Endothelial cell of hepatic sinusoid (primary cell): ENCODE data around the gene TAF7L.

Experiments
- in situ Hi-C: cut with HindIII; loops from 2 replicates; pipeline ENCODE4 v1.10.0; 2017; ENCODE audit warnings: low sequenced_read_pairs

The TAF7L gene

DNA sequence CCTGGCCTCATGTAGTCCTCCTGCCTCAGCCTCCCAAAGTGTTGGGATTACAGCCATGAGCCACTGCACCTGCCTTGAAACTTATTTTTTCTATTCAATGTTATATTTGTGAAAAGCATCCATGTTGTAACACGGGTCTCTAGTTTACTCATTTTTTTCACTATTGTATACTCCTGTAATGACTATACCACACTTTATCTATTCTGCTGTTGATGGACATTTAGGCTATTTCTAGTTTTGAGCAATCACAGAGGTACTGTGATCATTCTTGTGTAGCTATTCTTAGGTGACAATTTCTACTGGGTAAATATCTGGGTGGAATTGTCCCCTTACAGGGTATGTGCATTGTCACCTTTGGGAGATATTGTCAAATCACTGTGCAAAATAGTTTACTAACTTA is 67.9 kb downstream of the TAF7L start:
- in situ Hi-C loops: no loop called here

DNA sequence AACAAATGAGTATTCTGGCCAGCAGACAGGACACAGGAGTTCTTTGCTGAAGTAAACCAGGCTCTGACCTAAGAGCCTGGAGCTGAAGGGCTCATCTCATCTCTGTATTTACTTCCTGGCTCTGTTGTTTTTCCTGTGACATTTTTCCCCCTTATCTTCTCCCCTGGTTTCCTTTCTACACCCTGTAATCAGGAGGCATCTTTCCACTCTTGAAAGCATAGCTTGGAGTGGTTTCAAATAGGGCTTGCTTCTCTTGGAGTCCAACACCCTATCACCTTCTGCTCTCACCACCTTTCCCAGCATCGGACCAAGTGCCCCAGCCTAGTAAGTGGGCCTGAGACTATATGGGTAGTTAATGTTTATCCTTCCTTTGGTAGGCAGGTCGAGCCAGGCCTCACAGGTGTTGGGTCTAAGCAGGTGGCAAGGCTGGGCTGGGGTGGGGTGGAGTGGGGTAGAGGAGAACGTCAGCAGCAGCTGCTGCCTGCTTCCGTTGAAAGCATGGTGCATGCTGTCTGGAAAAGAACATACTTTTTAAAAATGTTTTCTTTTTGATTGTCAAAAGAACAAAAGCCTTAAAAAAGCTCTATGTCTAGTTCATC is 70.4 kb downstream of the TAF7L start:
- in situ Hi-C loops: no loop called here

DNA sequence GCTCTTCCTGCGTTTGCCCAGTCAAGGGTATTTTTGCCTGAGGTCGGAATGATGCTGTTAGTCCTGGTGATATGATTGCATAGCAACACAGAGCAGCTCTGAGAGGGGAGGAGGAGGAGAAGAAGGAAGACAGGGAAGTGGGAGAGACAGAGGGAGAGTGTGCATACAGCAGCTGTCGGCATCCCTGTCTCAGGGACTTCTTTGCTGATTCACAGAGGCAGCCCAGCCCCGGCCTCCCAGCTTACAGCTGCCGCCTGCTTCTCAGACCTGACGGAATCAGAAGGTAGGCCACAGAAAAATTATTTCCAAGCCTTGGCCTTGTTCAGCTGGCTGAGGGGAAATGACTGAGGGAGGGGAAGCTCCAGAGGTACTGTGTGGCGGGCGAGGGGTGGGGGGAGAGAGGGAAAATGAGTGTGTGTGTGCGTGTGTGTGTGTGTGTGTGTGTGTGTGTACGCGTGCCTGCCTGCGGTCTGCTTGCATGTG is 71.2 kb downstream of the TAF7L start:
- in situ Hi-C loops: no loop called here

DNA sequence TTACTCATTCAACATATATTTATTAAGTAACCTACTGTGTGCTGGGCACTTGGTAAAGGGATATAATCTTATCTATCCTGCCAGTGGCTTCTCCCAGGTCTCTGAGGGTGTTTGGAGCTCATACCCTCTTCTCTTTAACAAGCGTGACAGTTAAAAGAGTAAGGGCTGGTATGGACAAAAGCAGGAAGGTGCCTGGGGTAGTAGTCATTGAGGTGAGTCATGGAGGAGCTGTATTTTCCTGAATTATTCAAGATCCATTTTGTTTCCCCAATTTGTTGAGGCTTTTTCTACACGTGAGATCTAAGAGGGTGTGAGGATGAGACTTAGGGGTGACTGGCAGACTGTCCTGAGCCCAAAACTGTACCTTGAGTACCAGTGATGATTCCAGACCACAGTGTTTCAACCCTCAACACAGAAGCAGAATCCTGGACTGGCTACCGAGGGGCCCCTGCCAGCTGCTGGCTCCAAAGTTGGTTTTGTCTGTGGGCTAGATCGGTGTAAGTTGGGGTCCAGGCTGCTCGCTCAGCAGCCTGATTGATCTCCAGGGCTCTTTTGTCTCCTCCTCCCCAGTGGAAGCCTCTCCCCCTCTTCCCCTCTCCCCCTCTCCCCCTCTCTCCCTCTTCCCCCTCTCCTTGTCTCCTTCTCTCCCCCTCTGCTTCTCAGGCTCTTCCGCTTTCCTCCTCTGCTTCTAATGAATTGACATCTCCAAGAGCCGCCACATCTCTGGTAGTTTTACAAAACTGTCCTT is 71.8 kb downstream of the TAF7L start, which contains the start of gene DRP2:
DRP2 (plus strand) TSS at position 671 of the 748 bp plus-strand sequence. CDS start 11,862 bp downstream, outside the sequence.
- in situ Hi-C loops: no loop called here
